Chondrocyte (in vitro differentiated cells): ENCODE measurements around the gene SFTPB. TPM values are rescaled to one million over a fixed set of nuclear protein-coding genes. Genes with fewer than 3 reads are reported as not detected.
"Not testable (repeated sequence)": the region's sequence is repeated elsewhere in the genome, so short reads cannot be mapped to it uniquely, and the experiment has no call there.

Experiments
- DNase-seq: peaks from one replicate; pipeline ENCODE4 v3.0.0; 2021; ENCODE audit warnings: mixed read lengths, low spot score
- H3K27ac Mint-ChIP-seq: one replicate; pipeline ENCODE4 v1.8.0; 2021; ENCODE audit warnings: mild to moderate bottlenecking, moderate library complexity, mixed read lengths; ENCODE audit not compliant: unreplicated experiment
- H3K27me3 Mint-ChIP-seq: 2 replicates; pipeline ENCODE4 v1.8.0; 2021; ENCODE audit warnings: low read depth, mixed read lengths
- H3K36me3 Mint-ChIP-seq: 2 replicates; pipeline ENCODE4 v1.8.0; 2021; ENCODE audit warnings: low read depth, mixed read lengths
- H3K4me1 Mint-ChIP-seq: 2 replicates; pipeline ENCODE4 v1.8.0; 2021; ENCODE audit warnings: low read depth, mild to moderate bottlenecking, mixed read lengths
- H3K4me3 Mint-ChIP-seq: one replicate; pipeline ENCODE4 v1.8.0; 2021; ENCODE audit warnings: mild to moderate bottlenecking, moderate library complexity, mixed read lengths; ENCODE audit not compliant: unreplicated experiment
- H3K9me3 Mint-ChIP-seq: 2 replicates; pipeline ENCODE4 v1.8.0; 2021; ENCODE audit warnings: low read depth, mixed read lengths
- long read RNA-seq: library from polyadenylated mRNA; stranded (forward); transcript quantifications from one replicate; pipeline ENCODE4 v2.0.0, GENCODE V29; 2021
- total RNA-seq: library from RNA; stranded (reverse); gene quantifications from 3 replicates; pipeline ENCODE4 v1.2.1, GENCODE V29; 2021
- TF ChIP-seq, protein P1 (sequence below): fragments of 200-600 bp; sonication (generic); IDR thresholded peaks from 2 replicates; pipeline ENCODE4 v1.5.0; 2021; ENCODE audit warnings: antibody characterized with exemption, mild to moderate bottlenecking, moderate library complexity

Gene SFTPB
- total RNA-seq: not detected in 3 replicates
- long read RNA-seq: 0 reads

DNA sequence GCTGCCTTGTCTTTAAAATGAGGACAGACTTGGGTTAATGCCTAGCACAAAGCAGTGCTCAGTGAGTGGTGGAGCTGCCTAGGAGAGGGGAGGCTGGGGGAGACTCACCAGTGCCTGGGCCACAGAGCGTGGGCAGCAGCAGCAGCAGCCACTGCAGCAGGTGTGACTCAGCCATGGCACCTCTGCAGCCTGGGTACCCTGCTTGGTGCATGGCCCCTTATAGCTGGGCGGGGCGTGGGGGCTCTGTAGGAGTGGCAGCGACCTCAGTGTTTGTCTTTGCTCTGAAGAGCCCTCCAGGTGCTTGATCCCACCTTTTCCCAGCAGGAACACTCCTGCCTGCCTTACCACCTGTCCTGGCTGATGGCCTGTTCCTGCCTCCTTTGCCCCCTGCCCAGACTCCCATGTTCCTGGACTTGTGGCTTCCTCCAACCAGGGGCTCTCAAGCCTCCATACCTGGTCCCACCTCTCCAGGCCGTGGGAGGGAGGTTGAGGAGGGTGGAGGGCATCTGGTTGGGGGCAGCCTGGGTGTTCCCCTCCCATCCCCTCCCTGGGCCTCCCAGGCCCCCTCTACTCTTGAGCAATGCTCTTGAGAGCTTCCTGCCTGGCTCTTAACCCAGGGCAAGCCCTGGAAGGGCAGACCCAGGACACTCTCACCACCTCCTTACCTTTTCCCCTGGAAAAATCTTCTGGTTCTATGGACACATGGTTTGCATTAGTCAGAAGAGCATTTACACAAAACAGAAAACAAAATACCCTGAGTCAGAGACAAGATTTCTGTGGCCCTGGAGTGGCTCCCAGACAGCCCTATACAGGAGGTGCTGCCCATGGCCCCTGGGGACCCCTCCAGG, at the start of gene SFTPB:
TSS of gene SFTPB (minus strand) at position 191 of the 848 bp plus-strand sequence. CDS start at position 175, 16 bp downstream.
- Mint-ChIP-seq H3K4me1 (no peaks in the 10 kb centered on the region), H3K27me3 (peaks cover 11% of the 10 kb centered on the region), H3K4me3 (no peak within 1 kb of the TSS), H3K36me3 (no peaks in the 10 kb centered on the region), H3K9me3 (no peaks in the 10 kb centered on the region), H3K27ac (no peak within 1 kb of the TSS)
- DNase-seq: no peak
- TF ChIP-seq, protein P1, sequence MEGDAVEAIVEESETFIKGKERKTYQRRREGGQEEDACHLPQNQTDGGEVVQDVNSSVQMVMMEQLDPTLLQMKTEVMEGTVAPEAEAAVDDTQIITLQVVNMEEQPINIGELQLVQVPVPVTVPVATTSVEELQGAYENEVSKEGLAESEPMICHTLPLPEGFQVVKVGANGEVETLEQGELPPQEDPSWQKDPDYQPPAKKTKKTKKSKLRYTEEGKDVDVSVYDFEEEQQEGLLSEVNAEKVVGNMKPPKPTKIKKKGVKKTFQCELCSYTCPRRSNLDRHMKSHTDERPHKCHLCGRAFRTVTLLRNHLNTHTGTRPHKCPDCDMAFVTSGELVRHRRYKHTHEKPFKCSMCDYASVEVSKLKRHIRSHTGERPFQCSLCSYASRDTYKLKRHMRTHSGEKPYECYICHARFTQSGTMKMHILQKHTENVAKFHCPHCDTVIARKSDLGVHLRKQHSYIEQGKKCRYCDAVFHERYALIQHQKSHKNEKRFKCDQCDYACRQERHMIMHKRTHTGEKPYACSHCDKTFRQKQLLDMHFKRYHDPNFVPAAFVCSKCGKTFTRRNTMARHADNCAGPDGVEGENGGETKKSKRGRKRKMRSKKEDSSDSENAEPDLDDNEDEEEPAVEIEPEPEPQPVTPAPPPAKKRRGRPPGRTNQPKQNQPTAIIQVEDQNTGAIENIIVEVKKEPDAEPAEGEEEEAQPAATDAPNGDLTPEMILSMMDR: no peak

DNA sequence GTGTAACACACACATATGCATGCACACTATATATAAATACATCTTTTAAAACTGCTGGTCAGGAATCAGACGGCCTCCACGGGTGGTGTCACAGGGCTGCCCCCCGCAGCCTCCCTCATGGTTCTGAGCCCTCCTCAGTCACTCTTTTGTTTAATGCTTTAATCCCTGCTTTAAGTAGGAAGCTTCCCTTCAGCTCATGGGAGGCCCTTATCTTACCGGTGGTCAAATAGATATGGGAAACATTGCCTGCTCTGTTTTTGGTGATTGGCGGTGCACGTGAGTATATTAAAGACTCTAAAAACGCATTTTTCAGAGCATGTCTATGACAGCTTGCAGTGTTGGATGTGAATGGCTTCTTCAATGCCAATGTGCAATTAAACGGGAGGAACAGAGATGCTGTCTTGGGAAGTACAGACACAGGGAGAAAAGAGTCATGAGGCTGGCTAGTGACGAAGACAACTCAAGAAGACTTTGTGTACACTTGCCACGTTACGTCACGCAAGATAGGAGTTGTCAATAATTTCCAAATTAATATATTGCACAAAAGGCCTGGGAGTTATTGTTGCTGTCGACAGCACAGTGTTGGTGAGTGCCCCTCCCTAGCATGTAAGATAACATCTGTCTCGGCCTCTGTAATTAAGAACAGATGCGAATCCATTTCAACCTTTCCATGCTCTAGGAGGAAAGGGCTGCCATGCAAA, 49.5 kb upstream of the SFTPB start:
- no peak overlapping the region for H3K27ac Mint-ChIP-seq
- H3K36me3 Mint-ChIP-seq: no peaks in the 10 kb centered on the region

DNA sequence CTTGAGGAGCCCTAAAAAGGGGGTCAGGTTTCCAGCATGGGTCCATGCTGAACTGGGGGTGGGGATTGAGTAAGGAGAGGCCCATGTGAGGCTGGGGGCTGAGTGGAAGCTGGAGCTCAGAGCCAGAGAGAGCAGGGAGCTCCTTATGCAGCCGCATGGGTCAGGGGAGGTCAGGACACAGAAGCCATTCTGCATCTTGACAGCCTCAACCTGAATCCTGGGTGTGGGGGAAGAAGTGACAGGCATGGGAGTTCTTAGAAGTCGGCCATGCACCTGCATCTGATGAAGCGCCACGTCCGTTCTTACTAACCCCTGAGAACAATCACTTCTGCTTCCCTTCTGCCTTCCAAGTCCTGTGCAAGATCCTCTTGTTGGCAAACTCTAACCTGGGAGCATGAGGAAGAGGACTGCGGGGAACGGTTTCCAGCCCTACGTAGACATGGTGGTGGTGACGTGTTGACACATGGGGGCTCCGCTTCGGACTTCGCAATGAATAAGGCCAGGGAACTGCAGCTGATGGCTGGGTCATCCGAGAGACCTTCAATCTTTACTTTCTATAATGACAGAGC, 48.4 kb upstream of the SFTPB start:
- no peaks in the 10 kb centered on the region for H3K36me3 Mint-ChIP-seq
- no peak overlapping the region for H3K27ac Mint-ChIP-seq
- H3K4me3 Mint-ChIP-seq: no peak overlapping the region
- TF ChIP-seq, protein P1: no peak
- no peak for DNase-seq
- H3K27me3 Mint-ChIP-seq: peaks cover 38% of the 10 kb centered on the region
- H3K4me1 Mint-ChIP-seq: peaks cover 9% of the 10 kb centered on the region
- H3K9me3 Mint-ChIP-seq: peaks cover 6% of the 10 kb centered on the region

More for the DNA sequence above, 49.5 kb upstream of the SFTPB start:
- Mint-ChIP-seq H3K27me3 (peaks cover 40% of the 10 kb centered on the region), H3K4me3 (no peak overlapping the region), H3K9me3 (peaks cover 6% of the 10 kb centered on the region), H3K4me1 (peaks cover 9% of the 10 kb centered on the region)
- TF ChIP-seq, protein P1: no peak
- no peak for DNase-seq

DNA sequence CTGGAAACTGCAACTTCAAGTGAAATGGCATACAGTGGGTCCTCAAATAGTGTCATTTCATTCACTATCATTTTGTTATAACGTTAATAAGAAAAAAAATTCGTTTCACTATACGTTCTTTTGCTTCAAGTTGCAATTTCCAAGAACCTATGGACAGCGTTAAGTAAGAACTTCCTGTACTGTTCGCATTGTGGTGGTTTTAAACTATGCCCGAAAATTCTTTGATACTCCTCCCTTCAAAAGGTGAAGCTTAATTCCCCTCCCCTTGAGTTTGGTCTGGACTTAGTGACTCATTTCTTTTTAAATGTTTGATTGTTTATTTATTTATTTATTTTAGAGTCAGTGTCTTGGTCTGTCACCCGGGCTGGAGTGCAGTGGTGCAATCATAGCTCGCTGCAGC, 46.8 kb upstream of the SFTPB start:
- no peak overlapping the region for H3K4me3 Mint-ChIP-seq
- H3K9me3 Mint-ChIP-seq: no peaks in the 10 kb centered on the region
- H3K27me3 Mint-ChIP-seq: peaks cover 33% of the 10 kb centered on the region
- TF ChIP-seq, protein P1: no peak
- H3K27ac Mint-ChIP-seq: no peak overlapping the region
- H3K36me3 Mint-ChIP-seq: no peaks in the 10 kb centered on the region
- no peak for DNase-seq
- peaks cover 9% of the 10 kb centered on the region for H3K4me1 Mint-ChIP-seq

DNA sequence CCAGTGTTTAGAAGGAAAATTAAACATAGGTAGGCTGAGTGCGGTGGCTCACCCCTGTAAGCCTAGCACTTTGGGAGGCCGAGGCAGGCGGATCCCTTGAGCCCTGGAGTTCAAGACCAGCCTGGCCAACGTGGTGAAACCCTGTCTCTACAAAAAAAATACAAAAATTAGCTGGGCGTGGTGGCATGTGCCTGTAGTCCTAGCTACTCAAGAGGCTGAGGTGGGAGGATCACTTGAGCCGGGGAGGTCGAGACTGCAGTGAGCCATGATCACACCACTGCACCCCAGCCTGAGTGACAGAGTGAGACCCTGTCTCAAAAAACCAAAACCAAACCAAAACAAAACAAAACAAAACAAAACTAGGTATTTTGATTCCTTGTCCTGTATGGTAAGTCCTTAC, 46.4 kb upstream of the SFTPB start:
- H3K27me3 Mint-ChIP-seq: peaks cover 36% of the 10 kb centered on the region
- H3K4me3 Mint-ChIP-seq, H3K36me3 Mint-ChIP-seq, DNase-seq, H3K27ac Mint-ChIP-seq, H3K4me1 Mint-ChIP-seq, H3K9me3 Mint-ChIP-seq: not testable (repeated sequence)
